Cardiac muscle cell (in vitro differentiated cells and primary cell): ENCODE data around the gene TMEM207. TPM values are rescaled to one million over a fixed set of nuclear protein-coding genes. Genes with fewer than 3 reads are reported as not detected.

Source experiments
- DNase-seq, 2 donors: peaks; one replicate each; pipeline versions ENCODE4 v3.0.0 to v3.0.0-alpha.2; 2010 to 2017; ENCODE audit warnings: low read depth in 1 of 2, low spot score in 1 of 2
- H3K27ac ChIP-seq: fragments of 200-600 bp; sonication (generic); 2 replicates; pipeline ENCODE4 v1.5.1; 2016
- H3K27me3 ChIP-seq: fragments of 200-600 bp; sonication (generic); 2 replicates; pipeline ENCODE4 v1.6.0; 2016; ENCODE audit warnings: control low read depth
- H3K36me3 ChIP-seq: fragments of 200-600 bp; sonication (generic); 2 replicates; pipeline ENCODE4 v1.5.1; 2016; ENCODE audit warnings: control low read depth
- H3K4me1 ChIP-seq: fragments of 200-600 bp; sonication (generic); 2 replicates; pipeline ENCODE4 v1.8.1; 2017; ENCODE audit warnings: low read depth, mild to moderate bottlenecking, mixed run types
- H3K4me3 ChIP-seq: fragments of 200-600 bp; sonication (generic); 2 replicates; pipeline ENCODE4 v1.5.1; 2016; ENCODE audit warnings: mild to moderate bottlenecking
- H3K9me3 ChIP-seq: fragments of 200-600 bp; sonication (generic); 2 replicates; pipeline ENCODE4 v1.5.1; 2017; ENCODE audit warnings: low read depth, mild to moderate bottlenecking, control low read depth
- polyA plus RNA-seq: library from polyadenylated mRNA; unstranded; fragments of >200 nt; fragmentation: Nextera tagmentation; extraction: Ambion mirVana; gene quantifications from 2 replicates; pipeline ENCODE4 v1.2.1, GENCODE V29; 2016
- total RNA-seq: library from RNA; depleted of rRNA; stranded (reverse); fragments of >200 nt; gene quantifications from 2 replicates; pipeline ENCODE4 v1.2.3, GENCODE V29; 2016
- TF ChIP-seq, protein P1 (sequence below): IDR thresholded peaks from 2 replicates; pipeline ENCODE4 v1.5.1; 2012; ENCODE audit warnings: low read depth, mild to moderate bottlenecking, low read length

The TMEM207 gene
- total and polyA plus RNA-seq, 2 experiments from 2014 or later: not detected

DNA sequence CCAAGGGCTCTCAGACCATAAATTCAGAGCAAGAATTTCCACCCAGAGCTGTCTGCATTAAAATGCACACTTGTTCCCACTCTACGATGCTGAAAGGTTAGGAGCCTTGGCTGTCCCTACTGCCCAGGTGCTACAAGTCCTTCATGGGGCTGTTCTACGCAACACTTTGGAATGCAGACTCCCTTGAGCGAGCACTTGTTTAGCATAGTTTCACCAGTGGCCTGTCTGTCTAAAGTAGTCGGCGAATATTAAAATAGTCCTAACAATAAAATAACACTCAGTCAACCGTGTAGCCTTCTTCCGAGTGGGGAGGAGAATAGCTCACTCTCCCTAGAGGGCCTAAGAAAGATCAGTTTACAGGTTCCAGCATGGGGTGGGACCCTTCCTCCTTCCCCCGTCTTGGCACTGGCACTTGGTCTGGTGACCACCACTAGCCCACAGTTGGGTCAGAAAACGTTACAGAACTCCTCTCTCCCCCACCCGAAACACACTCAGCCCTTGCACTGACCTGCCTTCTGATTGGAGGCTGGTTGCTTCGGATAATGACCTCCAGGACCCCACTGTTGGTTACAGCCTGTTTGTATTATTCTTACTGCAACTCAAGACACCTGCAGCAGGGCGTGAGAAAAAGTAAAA is 62.0 kb downstream of the TMEM207 start, which contains the start of gene CLDN16:
Gene CLDN16, plus strand, starts transcription at position 586 of the 636 bp plus-strand sequence. CDS start 167 bp downstream, outside the sequence.
- DNase-seq: no peak
- no peaks in the 10 kb centered on the region for H3K4me1 ChIP-seq
- H3K27ac ChIP-seq: no peak within 1 kb of the TSS
- no peak within 1 kb of the TSS for H3K4me3 ChIP-seq
- no peaks in the 10 kb centered on the region for H3K27me3 ChIP-seq
- TF ChIP-seq, protein P1, sequence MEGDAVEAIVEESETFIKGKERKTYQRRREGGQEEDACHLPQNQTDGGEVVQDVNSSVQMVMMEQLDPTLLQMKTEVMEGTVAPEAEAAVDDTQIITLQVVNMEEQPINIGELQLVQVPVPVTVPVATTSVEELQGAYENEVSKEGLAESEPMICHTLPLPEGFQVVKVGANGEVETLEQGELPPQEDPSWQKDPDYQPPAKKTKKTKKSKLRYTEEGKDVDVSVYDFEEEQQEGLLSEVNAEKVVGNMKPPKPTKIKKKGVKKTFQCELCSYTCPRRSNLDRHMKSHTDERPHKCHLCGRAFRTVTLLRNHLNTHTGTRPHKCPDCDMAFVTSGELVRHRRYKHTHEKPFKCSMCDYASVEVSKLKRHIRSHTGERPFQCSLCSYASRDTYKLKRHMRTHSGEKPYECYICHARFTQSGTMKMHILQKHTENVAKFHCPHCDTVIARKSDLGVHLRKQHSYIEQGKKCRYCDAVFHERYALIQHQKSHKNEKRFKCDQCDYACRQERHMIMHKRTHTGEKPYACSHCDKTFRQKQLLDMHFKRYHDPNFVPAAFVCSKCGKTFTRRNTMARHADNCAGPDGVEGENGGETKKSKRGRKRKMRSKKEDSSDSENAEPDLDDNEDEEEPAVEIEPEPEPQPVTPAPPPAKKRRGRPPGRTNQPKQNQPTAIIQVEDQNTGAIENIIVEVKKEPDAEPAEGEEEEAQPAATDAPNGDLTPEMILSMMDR: no peak
- no peaks in the 10 kb centered on the region for H3K9me3 ChIP-seq
- no peaks in the 10 kb centered on the region for H3K36me3 ChIP-seq

DNA sequence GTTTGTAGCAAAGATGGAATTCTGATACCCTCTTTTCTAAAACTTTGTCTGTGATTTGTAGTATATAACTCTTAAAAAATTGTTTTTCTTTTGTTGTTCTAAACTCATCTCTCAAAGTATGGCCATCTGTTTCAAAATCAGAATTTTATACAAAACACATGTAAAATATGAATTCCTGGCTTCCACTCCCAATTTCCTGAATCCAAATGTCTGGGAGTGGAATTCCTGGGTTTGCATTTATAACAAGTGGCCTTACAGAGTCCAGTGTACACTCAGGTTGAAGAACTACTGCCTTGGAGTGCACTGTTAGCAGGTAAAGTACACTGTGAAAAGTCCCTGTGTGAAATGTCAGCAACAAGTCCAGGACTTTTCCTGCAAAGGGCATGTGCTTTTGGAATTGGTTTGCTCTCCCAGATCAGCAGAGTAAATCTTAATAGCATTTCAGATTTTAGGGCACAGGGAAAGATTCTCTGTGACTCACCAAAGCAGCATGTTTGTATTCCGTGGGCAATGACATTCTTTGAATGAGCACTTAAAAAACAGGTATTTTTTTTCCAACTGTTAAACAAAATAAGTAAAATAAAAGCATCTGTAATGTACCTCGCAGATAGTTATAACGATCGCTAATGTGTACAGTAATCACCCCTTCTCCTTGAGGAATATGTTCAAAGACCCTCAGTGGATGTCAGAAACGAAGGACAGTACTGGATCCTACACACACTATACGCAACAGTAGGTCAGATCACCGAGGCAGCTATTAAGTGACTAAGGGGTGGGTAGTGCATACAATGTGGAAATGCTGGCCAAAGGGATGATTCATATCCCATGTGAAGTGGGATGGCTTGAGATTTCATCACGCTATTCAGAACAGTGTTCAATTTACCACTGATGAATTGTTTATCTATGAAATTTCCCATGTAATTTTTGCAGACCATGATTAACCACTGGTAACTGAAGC is 63.7 kb downstream of the TMEM207 start:
- Histone ChIP-seq H3K36me3 (no peaks in the 10 kb centered on the region), H3K27ac (no peak overlapping the region), H3K9me3 (no peaks in the 10 kb centered on the region), H3K4me1 (no peaks in the 10 kb centered on the region), H3K27me3 (no peaks in the 10 kb centered on the region), H3K4me3 (no peak overlapping the region)
- DNase-seq: peak in 1 of 2 donors; percentile 94
- TF ChIP-seq, protein P1: no peak

DNA sequence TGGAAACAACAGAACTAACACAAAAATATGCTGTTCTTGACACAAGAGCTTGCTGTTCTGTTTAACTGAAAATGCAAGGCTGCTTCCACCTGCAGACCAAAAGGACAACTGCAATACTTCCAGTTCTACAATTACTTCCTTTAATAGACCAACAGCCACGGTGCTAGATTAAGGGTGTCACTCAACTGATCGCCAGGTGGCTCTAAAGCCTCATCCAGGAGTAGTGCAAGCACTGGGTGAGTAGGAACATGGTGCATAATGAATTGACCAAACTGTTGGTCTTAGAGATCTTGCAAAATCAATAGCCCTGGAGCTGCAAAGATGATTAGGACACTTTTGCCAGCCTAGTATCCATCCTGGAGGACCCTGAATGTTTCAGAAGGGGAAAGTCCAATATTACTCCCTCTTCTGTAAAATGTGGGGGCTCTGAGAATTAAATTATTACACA is 65.4 kb downstream of the TMEM207 start:
- Histone ChIP-seq H3K27ac (no peak overlapping the region), H3K36me3 (no peaks in the 10 kb centered on the region), H3K4me1 (no peaks in the 10 kb centered on the region), H3K4me3 (no peak overlapping the region), H3K9me3 (no peaks in the 10 kb centered on the region), H3K27me3 (no peaks in the 10 kb centered on the region)
- peak; percentile 27 to 60 for DNase-seq
- TF ChIP-seq, protein P1: peak; percentile 49

DNA sequence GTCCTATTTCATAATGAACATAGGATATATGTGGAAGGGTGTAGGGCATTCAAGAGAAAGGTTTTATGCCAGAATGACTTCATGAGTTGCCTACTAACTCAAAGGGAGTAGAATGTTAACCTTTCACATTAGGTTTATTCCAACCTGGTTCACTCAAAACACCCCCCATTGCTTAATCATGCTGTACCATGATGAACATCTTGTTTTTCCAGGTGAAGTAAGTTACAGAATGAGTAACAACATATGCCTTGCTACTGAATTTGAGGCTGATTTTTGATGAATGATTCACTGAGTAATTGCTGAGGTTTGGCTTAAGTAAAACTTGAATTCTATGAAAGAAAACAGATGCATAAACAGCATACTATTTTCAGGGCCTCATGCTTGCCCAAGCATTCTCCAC is 67.6 kb downstream of the TMEM207 start:
- DNase-seq: peak in 1 of 2 donors; percentile 11
- Histone ChIP-seq H3K27me3 (no peaks in the 10 kb centered on the region), H3K4me3 (no peak overlapping the region), H3K9me3 (no peaks in the 10 kb centered on the region), H3K36me3 (no peaks in the 10 kb centered on the region), H3K4me1 (no peaks in the 10 kb centered on the region), H3K27ac (no peak overlapping the region)
- TF ChIP-seq, protein P1: no peak

DNA sequence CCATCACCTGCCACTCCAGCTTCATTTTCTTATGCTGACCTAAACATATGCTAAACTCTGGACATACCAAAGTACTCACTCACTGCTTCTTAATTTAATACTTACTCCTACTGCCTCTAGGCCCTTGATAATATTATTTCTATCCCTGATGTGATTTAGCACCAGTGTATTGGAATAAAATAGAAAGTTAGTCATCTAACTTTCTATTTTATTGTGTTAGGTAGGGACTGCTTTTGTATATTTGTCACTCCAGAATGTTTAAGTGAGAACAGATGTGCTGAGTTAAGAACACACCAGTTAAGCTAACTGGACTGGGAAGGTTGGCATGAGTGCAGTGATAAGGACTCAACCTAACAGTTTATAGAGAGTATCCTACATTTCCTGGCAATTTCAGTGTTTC is 68.3 kb downstream of the TMEM207 start:
- Histone ChIP-seq H3K9me3 (no peaks in the 10 kb centered on the region), H3K36me3 (no peaks in the 10 kb centered on the region), H3K27ac (no peak overlapping the region), H3K4me1 (no peaks in the 10 kb centered on the region), H3K27me3 (no peaks in the 10 kb centered on the region), H3K4me3 (no peak overlapping the region)
- TF ChIP-seq, protein P1: no peak
- no peak for DNase-seq
